GM19023 (cell line): ENCODE data around the gene STX10.
"Not testable (repeated sequence)": the region's sequence is repeated elsewhere in the genome, so short reads cannot be mapped to it uniquely, and the experiment has no call there.

Experiments used
- ATAC-seq: cut with Tn5 transposase; IDR thresholded peaks from one replicate; pipeline ENCODE4 v1.9.1; 2021; ENCODE audit warnings: mild to moderate bottlenecking, moderate library complexity; ENCODE audit not compliant: unreplicated experiment

Gene STX10, protein sequence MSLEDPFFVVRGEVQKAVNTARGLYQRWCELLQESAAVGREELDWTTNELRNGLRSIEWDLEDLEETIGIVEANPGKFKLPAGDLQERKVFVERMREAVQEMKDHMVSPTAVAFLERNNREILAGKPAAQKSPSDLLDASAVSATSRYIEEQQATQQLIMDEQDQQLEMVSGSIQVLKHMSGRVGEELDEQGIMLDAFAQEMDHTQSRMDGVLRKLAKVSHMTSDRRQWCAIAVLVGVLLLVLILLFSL

DNA sequence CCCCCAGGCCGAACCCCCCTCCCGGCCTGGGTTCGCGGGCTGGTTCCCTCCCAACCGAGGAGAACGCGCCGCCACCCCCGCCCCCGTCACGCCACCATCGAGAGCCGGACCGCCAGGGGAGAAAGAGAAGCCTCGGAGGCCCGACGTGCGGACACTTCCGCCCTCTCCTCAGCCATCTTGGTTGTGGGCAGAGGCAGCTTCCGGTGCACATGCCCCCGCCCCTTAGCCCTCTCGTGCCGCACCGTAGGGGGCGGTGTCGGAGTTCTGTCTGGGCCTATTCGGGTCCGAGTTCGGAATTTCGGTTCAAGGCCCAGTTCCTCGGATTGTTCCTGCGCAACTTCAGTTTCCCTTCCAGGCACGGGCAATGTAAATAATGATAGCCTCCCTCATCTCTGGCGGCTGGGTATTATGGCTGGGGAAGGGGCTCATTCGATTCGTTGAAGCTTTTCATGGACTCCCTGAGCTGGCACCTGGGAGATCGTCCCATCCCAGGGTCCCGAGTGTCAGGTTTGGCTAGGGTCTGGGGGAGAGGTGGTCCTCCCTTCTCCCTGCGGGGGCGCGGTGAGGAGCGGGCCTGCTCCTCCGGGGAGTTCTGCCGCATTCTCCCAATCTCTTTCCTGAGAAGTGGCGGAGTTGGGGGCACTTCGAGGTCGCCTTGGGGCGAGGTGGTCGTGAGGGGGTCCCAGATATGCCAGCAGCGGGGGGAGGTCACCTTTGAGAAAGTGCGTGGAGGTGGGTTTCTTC is at the start of gene STX10, which contains the start of gene IER2:
Gene STX10, minus strand, starts transcription at position 189 of the 744 bp plus-strand sequence. CDS start 202 bp downstream, outside the sequence.
Gene IER2, plus strand, starts transcription at position 225 of the 744 bp plus-strand sequence. CDS start 2,776 bp downstream, outside the sequence.
- peak; percentile 44 for ATAC-seq

GRCh38 chr19:13198634-13199033 is 48.5 kb upstream of the STX10 start:
- no peak for ATAC-seq

GRCh38 chr19:13195678-13196077 is 45.5 kb upstream of the STX10 start:
- ATAC-seq, result no peak

GRCh38 chr19:13190781-13191540 is 40.8 kb upstream of the STX10 start:
- no peak for ATAC-seq

- no peak for ATAC-seq
Observed at GRCh38 chr19:13189600-13189999, 39.4 kb upstream of the STX10 start.

- no peak for ATAC-seq
Observed at GRCh38 chr19:13187419-13187818, 37.2 kb upstream of the STX10 start.

GRCh38 chr19:13186688-13187087 is 36.5 kb upstream of the STX10 start:
- not testable (repeated sequence) for ATAC-seq

- not testable (repeated sequence) for ATAC-seq
Observed at GRCh38 chr19:13185763-13186657, 35.8 kb upstream of the STX10 start.

GRCh38 chr19:13184926-13185325 is 34.8 kb upstream of the STX10 start:
- ATAC-seq, result not testable (repeated sequence)

DNA sequence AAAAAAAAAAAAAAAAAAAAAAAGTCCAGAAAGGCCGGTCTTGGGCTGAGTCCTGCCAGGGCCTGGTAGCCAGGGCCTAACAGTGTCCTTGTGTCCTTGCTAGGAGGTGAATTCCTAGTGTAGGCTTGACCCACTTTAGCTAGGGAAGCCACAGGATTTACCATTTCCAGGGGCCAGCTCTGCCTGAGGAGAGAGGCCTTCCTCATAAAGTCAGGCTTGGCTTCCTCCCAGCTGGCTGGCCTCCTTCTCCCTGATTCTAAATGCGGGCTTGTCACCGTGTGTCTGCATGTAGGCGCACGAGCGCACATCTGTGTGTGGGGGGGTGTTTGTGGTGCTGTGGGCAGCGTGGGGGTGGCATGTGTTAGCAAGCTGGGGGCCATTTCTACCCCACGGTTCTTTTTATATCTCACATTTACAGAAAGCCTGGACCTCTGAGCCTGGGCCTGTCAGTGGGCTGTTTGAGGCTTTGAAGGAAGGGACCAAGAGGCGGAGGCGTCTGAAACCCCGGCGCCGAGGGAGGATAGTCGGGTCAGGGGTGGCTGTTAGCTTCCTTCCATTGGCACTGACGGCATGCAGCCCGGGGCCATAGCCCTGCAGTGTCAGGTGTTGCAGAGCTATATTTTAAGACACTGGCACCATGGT is 31.7 kb upstream of the STX10 start:
- ATAC-seq, result no peak

GRCh38 chr19:13178291-13178690 is 28.1 kb upstream of the STX10 start:
- ATAC-seq, result not testable (repeated sequence)

- not testable (repeated sequence) for ATAC-seq
Observed at GRCh38 chr19:13177584-13177983, 27.4 kb upstream of the STX10 start.

DNA sequence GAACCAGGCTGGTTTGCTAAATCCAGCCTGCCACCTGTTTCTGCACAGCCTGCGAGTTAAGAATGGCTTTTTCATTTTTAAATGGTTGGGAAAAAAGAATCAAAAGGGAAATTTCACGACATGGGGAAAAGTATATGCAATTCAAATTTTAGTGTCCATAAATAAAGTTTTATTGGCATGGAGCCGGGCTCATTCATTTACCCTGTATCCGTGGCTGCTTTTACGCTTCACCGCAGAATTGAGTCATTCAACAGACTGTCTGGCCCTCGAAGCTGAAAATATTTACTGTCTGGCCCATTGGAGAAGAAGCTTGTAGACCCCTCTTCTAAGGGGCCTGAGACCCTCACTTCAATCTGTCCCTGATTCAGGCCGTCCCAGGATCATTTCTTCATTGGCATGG is 26.2 kb upstream of the STX10 start:
- no peak for ATAC-seq

DNA sequence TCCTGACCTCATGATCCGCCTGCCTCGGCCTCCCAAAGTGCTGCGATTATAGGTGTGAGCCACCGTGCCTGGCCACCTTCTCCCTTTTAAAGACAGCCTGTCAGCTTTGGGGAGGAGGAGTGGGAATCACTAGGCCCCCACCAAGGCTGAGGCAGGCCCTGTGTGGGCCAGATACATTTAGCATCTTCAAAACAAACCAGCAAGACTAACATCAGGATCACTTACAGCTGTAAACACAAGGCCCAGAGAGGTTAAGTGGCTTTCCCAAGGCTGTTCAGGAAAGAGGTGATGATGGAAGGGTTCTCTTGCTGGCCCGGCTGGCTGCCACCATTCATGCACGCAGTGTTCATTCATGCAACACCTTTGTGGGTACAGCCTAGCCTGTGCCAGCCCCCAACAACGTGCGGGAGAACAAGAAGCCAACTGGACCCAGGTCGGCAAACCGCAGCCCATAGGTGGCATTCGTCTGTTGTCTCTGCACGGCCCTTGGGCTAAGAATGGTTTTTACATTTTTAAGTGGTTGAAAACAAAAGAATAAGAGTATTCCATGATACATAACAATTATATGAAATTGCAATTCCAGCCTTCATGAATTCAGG is 23.1 kb upstream of the STX10 start:
- no peak for ATAC-seq

DNA sequence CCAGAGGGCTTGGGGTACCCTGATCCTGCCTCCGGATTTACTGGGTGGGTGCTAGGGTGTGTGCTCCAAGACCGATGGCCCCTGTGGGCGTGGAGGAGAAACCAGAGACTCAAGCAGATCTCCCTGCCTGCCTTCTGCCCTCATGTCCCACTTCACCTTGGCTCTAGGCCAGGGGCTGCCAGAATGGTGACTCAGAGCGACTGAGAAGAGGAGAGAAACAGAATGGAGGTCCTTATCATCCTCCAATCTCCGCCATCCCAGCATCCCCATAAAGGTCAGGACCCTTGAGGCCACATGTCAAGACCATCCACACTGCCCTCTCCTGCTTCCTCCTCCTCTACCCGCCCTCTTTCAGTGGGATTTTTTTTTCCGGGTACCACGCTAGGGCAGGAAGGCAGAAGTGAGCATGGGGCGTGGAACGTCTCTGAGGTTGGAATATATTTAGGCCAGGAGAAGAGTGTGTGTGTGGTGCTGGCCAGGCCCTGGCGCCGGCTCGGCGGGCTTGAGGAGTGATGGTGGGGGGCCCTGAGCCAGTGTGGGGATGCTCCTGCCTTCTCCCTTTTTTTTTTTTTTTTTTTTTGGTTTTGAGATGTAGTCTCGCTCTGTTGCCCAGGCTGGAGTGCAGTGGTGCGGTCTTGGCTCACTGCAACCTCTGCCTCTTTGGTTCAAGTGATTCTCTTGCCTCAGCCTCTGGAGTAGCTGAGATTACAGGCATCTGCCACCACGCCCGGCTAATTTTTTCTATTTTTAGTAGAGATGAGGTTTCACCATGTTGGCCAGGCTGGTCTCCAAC is 22.4 kb upstream of the STX10 start:
- ATAC-seq, result no peak

GRCh38 chr19:13171146-13171545 is 21.0 kb upstream of the STX10 start:
- no peak for ATAC-seq

GRCh38 chr19:13169769-13170168 is 19.6 kb upstream of the STX10 start:
- ATAC-seq, result no peak

- ATAC-seq, result not testable (repeated sequence)
Observed at GRCh38 chr19:13166151-13166550, 16.0 kb upstream of the STX10 start.
